Cardiac atrium fibroblast (primary cell): ENCODE data around the gene HOXD11. TPM values are rescaled to one million over a fixed set of nuclear protein-coding genes. Genes with fewer than 3 reads are reported as not detected.

Experiments
- total RNA-seq: library from RNA; depleted of rRNA; stranded (reverse); fragments of >200 nt; gene quantifications from 2 replicates; pipeline ENCODE4 v1.2.3, GENCODE V29; 2015

Gene HOXD11
- total RNA-seq = not detected in 2 replicates

GRCh38 chr2:176106581-176107539 lies at the start of gene HOXD11:
TSS of gene HOXD11 (plus strand) at chr2:176107280. CDS start at chr2:176107356, 76 bp downstream.

GRCh38 chr2:176083796-176084261 lies 23.3 kb upstream of the HOXD11 start, which contains the start of gene EVX2:
TSS of gene EVX2 (minus strand) at chr2:176083962. CDS start at chr2:176083776, 186 bp downstream.

DNA sequence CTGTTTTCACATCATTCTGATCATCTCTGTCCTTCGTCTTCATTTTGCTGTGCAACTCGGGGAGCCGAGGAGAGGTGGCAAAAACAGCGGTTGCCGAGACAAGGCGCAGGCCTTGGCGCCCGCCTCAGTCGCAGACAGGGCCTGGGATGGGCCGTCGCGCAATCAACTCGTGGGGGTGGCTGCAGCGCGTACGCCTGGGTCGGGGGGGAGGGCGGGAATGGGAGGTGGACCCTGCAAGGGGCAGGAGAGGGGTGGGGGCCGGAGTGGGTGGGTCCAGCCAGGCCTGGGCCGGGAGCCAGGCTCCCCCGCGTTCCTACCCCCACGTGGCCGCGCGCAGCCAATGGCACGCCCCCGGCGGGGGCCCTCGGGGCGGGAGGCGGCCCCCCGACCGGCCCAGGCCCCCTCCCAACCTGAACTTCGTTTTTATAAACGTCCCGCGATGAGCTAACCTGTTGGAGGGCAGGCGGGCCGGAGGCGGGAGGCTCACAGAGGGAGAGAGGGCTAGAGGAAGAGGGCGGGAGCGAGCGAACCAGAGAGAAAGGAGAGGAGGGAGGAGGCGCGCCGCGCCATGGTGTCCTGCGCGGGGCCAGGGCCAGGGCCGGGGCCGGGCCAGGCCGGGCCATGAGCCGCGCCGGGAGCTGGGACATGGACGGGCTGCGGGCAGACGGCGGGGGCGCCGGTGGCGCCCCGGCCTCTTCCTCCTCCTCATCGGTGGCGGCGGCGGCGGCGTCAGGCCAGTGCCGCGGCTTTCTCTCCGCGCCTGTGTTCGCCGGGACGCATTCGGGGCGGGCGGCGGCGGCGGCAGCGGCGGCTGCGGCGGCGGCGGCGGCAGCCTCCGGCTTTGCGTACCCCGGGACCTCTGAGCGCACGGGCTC lies 14.6 kb upstream of the HOXD11 start, which contains the start of gene HOXD13:
Gene HOXD13 (plus strand): TSS at position 452 of the 875 bp plus-strand sequence. CDS start 170 bp downstream, at position 622.

DNA sequence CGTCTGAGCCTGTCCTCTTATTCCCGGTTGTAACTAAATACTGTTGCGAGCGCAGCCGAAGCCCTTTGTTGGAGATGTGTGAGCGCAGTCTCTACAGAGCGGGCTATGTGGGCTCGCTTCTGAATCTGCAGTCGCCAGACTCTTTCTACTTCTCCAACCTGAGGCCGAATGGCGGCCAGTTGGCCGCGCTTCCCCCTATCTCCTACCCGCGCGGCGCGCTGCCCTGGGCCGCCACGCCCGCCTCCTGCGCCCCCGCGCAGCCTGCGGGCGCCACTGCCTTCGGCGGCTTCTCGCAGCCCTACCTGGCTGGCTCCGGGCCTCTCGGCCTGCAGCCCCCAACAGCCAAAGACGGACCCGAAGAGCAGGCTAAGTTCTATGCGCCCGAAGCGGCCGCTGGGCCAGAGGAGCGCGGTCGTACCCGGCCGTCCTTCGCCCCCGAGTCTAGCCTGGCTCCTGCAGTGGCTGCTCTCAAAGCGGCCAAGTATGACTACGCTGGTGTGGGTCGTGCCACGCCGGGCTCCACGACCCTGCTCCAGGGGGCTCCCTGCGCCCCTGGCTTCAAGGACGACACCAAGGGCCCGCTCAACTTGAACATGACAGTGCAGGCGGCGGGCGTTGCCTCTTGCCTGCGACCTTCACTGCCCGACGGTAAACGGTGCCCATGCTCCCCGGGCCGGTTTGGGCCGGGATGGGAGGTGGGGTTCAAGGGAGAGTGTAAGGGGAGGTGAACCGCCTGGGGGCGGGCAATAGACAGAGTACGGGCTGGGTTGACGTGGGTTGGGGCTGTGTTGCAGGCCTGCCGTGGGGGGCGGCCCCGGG lies 7.1 kb upstream of the HOXD11 start, which contains the start of gene HOXD12:
Gene HOXD12 (plus strand): TSS at position 68 of the 819 bp plus-strand sequence. CDS start 7 bp downstream, at position 75.

DNA sequence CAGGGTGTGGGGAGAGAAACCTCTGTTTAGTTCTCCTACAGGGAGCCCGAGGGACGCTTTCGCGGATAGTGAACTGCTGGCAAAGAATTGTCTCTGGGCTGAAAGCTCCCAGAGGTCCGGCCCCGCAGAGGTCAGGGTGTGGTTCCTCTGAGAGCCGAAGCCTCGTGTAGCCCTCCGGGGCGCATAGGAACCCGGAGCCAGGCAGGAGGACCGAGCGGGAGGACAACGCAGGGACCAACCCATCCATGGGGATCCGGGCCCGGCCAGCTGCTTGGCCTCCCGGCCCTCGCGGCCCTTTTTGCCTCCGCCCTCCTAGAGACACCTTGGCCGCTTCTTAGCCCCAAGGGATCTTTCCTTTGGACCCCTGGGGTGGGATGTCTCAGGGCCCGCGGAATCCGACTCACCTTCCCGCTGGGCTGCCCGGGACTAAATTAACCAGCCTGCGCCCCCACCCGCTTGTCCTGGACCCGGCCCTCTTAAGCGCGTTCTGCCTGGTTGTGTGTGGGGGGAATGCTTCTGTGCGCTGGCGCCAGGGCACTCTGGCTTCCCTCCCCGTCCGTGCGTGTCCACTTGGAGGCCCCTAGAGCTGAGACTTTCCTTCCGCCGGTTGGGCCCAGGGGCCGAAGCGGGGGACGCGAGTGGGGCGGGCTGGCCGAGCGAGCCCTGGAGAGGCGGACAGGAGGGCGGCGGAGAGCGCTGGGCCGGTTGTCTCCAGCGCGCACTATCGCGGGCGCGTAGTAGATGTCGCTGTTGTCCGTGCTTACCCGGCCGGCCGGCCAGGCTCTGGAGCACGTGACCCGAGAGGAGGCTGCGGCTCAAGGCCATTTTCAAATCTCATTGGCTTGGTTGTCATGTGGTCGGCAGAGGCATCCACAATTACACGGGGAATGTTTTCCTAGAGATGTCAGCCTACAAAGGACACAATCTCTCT lies 9.1 kb downstream of the HOXD11 start, which contains the start of gene HOXD10:
Gene HOXD10 (plus strand): TSS at position 896 of the 931 bp plus-strand sequence. CDS start 56 bp downstream, outside the sequence.

DNA sequence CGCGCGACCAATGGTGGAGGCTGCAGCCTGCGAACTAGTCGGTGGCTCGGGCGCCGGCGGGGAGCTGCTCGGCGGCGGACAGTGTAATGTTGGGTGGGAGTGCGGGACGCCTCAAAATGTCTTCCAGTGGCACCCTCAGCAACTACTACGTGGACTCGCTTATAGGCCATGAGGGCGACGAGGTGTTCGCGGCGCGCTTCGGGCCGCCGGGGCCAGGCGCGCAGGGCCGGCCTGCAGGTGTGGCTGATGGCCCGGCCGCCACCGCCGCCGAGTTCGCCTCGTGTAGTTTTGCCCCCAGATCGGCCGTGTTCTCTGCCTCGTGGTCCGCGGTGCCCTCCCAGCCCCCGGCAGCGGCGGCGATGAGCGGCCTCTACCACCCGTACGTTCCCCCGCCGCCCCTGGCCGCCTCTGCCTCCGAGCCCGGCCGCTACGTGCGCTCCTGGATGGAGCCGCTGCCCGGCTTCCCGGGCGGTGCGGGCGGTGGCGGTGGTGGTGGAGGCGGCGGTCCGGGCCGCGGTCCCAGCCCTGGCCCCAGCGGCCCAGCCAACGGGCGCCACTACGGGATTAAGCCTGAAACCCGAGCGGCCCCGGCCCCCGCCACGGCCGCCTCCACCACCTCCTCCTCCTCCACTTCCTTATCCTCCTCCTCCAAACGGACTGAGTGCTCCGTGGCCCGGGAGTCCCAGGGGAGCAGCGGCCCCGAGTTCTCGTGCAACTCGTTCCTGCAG lies 15.8 kb downstream of the HOXD11 start, which contains the start of gene HOXD9:
Gene HOXD9 (plus strand): TSS at position 37 of the 728 bp plus-strand sequence. CDS start 50 bp downstream, at position 87.

GRCh38 chr2:176128982-176129796 lies 22.1 kb downstream of the HOXD11 start, which contains the start of gene HOXD8:
TSS of gene HOXD8 (plus strand) at chr2:176129705. CDS start at chr2:176130367, 662 bp downstream.

DNA sequence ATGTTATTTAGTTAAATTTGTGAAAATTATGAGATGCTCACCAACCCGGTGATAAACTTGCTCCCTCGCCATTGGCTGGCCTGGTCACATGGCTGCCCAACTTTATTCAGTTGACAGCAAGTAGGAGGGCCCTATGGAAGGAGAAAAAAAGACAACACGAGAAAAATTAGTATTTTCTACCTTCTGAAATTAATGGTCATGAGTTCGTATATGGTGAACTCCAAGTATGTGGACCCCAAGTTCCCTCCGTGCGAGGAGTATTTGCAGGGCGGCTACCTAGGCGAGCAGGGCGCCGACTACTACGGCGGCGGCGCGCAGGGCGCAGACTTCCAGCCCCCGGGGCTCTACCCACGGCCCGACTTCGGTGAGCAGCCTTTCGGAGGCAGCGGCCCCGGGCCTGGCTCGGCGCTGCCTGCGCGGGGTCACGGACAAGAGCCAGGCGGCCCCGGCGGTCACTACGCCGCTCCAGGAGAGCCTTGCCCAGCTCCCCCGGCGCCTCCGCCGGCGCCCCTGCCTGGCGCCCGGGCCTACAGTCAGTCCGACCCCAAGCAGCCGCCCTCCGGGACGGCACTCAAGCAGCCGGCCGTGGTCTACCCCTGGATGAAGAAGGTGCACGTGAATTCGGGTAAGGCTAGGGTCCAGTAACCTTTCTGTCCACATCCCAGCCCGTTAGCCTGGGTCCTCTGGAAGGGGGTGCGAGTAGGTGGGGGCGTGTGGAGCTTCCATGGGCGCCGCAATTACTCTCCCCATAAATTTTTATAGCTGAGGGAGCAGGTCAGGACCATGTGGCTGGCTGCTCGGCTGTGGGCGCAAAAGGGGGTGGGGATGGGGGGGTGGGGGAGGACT lies 44.6 kb downstream of the HOXD11 start, which contains the start of gene HOXD4:
Gene HOXD4 (plus strand): TSS at position 109 of the 846 bp plus-strand sequence. CDS start 84 bp downstream, at position 193.

GRCh38 chr2:176156807-176157498 lies 49.9 kb downstream of the HOXD11 start, which contains the start of gene HOXD3:
TSS of gene HOXD3 (plus strand) at chr2:176157307. CDS start at chr2:176169115, 11,808 bp downstream.

Other genes starting within 250 kb of the HOXD11 start
- 32.3 and 38.2 TPM in 2 replicates for gene LNPK, start 105.0 kb upstream of the HOXD11 start, total RNA-seq
- gene EVX2, start 23.3 kb upstream of the HOXD11 start, total RNA-seq = not detected in 2 replicates
- not detected in 2 replicates for gene HOXD13, start 14.6 kb upstream of the HOXD11 start, total RNA-seq
- not detected in 2 replicates for gene HOXD12, start 7.5 kb upstream of the HOXD11 start, total RNA-seq
- gene HOXD10, start 9.5 kb downstream of the HOXD11 start, total RNA-seq = not detected in 2 replicates
- not detected in 2 replicates for gene HOXD9, start 15.4 kb downstream of the HOXD11 start, total RNA-seq
- not detected in 2 replicates for gene HOXD8, start 22.4 kb downstream of the HOXD11 start, total RNA-seq
- not detected in 2 replicates for gene HOXD4, start 44.3 kb downstream of the HOXD11 start, total RNA-seq
- not detected in 2 replicates for gene HOXD3, start 50.0 kb downstream of the HOXD11 start, total RNA-seq
- not detected in 2 replicates for gene HOXD1, start 81.4 kb downstream of the HOXD11 start, total RNA-seq
- gene MTX2, start 162.2 kb downstream of the HOXD11 start, total RNA-seq = 41.0 and 47.8 TPM in 2 replicates